Mucosa of rectum (tissue), 2 donors: ENCODE data around the gene MYLK.

ENCODE experiments used
- H3K27ac ChIP-seq, 2 donors: one replicate each; pipeline ENCODE4 v1.7.0; 2013; ENCODE audit warnings: inconsistent platforms in 2 of 2, low read depth in 2 of 2, low read length in 2 of 2
- H3K27me3 ChIP-seq, 2 donors: one replicate each; pipeline ENCODE4 v1.7.0; 2013; ENCODE audit warnings: low read length in 2 of 2; ENCODE audit not compliant: control insufficient read depth in 2 of 2, insufficient read depth in 2 of 2
- H3K36me3 ChIP-seq, 2 donors: one replicate each; pipeline ENCODE4 v1.7.0; 2013; ENCODE audit warnings: low read length in 2 of 2; ENCODE audit not compliant: control insufficient read depth in 2 of 2, insufficient read depth in 2 of 2
- H3K4me1 ChIP-seq, 2 donors: one replicate each; pipeline ENCODE4 v1.7.0; 2013; ENCODE audit warnings: low read length in 2 of 2, mild to moderate bottlenecking in 1 of 2; ENCODE audit not compliant: control insufficient read depth in 2 of 2, insufficient read depth in 2 of 2
- H3K4me3 ChIP-seq, 2 donors: one replicate each; pipeline ENCODE4 v1.7.0; 2013; ENCODE audit warnings: low read length in 2 of 2
- H3K9ac ChIP-seq, 2 donors: one replicate each; pipeline ENCODE4 v1.7.0; 2013; ENCODE audit warnings: low read length in 2 of 2, low read depth in 1 of 2, mild to moderate bottlenecking in 1 of 2
- H3K9me3 ChIP-seq, 2 donors: one replicate each; pipeline ENCODE4 v1.7.0; 2013; ENCODE audit warnings: low read length in 2 of 2; ENCODE audit not compliant: control insufficient read depth in 2 of 2
- donor health status: healthy.
- donor health status: Normal muscosa, but diverticular disease.

MYLK gene

DNA sequence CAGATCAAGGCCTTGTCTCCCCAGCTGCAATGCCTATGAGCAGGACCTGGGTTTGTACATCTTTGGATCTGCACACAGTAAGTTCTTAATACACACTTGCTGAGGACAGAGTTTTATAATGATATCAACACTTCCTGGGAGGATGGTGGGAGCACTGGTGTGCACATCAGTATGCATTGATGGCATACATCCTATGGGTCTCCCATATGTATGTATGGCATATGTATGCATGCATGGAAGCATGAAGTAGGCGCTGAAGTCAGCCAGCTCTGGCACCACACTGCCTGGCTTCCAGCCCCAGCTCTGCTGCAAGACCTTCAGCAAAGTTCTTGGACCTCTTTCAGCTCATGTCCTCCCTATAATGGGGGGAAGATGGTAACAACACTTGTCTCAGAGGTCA is 68.2 kb downstream of the MYLK start:
- H3K9me3 ChIP-seq: no peaks in the 10 kb centered on the region
- H3K27me3 ChIP-seq: no peaks in the 10 kb centered on the region
- no peak overlapping the region for H3K9ac ChIP-seq
- H3K4me1 ChIP-seq: peaks cover 0 to 5% of the 10 kb centered on the region in 2 donors
- H3K4me3 ChIP-seq: no peak overlapping the region
- H3K36me3 ChIP-seq: no peaks in the 10 kb centered on the region
- H3K27ac ChIP-seq: no peak overlapping the region

DNA sequence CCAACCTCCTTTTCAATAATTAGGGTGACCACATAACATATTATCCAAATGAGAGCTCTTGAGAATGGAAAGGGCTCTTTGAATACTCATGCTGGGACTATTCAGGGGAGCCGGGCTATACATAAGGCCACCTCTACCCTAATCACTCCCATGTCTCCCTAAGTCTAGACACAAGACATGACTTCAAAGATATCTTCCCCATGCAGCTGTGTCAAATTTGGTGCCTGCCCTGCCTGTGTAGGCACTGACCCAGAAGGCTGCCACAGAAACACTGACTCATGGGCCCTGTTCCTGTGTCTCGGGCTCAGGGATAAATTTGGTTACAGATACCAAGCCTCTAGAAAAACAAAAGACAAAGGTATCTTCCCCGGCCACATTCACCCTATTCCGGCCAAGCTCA is 70.3 kb downstream of the MYLK start:
- Histone ChIP-seq H3K27me3 (no peaks in the 10 kb centered on the region), H3K9ac (no peak overlapping the region), H3K9me3 (no peaks in the 10 kb centered on the region), H3K4me1 (no peaks in the 10 kb centered on the region), H3K4me3 (no peak overlapping the region), H3K36me3 (no peaks in the 10 kb centered on the region), H3K27ac (no peak overlapping the region)

DNA sequence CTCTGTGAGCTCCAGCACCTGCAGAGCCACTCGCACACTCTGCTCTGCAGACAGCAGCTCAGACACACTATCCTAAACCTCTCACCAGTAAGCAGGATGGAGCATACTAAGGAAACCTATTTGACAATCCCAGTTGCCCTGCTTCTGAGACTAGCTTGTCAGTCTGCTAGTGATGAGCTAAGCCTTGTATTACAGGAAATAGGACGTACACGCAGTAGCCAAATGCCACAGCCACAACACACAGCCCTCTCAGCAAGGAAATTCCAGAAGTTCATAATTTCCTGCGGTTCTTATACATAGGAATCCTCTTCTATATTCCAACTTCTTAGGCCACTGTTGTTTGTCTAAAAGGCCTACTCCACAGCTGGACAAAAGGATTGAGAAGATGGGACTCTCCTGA is 74.5 kb downstream of the MYLK start:
- H3K4me1 ChIP-seq: peaks cover 8 to 13% of the 10 kb centered on the region in 2 donors
- no peak overlapping the region for H3K9ac ChIP-seq
- H3K27ac ChIP-seq: no peak overlapping the region
- H3K36me3 ChIP-seq: no peaks in the 10 kb centered on the region
- no peaks in the 10 kb centered on the region for H3K9me3 ChIP-seq
- H3K27me3 ChIP-seq: no peaks in the 10 kb centered on the region
- H3K4me3 ChIP-seq: no peak overlapping the region

DNA sequence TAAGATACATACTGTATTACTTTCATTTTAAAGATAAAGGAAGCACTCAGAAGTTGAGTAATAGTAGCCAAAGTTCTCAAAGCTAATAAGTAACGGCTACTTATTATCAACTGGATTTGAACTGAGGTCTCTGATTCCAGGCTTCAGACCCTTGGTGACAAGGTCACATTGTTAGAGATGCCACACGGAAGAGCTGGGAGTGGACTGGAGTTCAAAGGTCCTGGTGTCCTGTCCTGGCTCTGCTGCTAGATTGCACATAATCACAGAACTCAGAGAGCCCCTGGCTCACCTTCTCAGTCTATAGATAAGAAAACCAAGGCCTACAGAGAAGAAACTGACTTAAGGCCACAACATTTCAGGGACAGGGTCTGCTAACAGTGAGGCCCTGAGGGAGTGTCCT is 75.3 kb downstream of the MYLK start:
- Histone ChIP-seq H3K27me3 (no peaks in the 10 kb centered on the region), H3K9ac (no peak overlapping the region), H3K4me1 (peaks cover 8 to 13% of the 10 kb centered on the region in 2 donors), H3K9me3 (no peaks in the 10 kb centered on the region), H3K4me3 (no peak overlapping the region), H3K27ac (no peak overlapping the region), H3K36me3 (no peaks in the 10 kb centered on the region)

- Histone ChIP-seq H3K27ac (peak overlapping the region; percentile 28 to 63), H3K9me3 (no peaks in the 10 kb centered on the region), H3K9ac (no peak overlapping the region), H3K4me3 (no peak overlapping the region), H3K27me3 (no peaks in the 10 kb centered on the region), H3K4me1 (peaks cover 8 to 19% of the 10 kb centered on the region in 2 donors), H3K36me3 (no peaks in the 10 kb centered on the region)
Measured at GRCh38 chr3:123807820-123808219, 76.3 kb downstream of the MYLK start.

DNA sequence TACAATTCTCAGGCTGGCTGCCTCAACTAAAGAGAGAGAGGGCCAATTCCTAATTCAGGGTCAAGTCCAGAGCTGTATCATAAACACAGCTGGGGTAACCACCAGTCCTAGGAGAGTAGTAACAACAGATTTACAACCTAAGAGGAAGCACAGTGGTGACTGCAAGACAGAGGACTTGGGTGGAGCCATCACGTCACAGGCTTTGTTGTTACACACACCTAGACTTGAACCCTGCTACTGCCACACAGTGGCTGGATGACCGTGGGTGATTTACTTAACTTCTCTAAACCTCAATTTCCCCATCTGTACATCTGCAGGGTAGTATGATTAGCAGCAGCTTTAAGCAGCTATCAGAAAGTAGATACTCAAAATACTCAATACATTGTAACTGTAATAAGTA is 78.6 kb downstream of the MYLK start:
- Histone ChIP-seq H3K27ac (peak overlapping the region in 1 of 2 donors; percentile 44), H3K27me3 (no peaks in the 10 kb centered on the region), H3K9ac (no peak overlapping the region), H3K36me3 (no peaks in the 10 kb centered on the region), H3K4me1 (peaks cover 8 to 19% of the 10 kb centered on the region in 2 donors), H3K4me3 (no peak overlapping the region), H3K9me3 (no peaks in the 10 kb centered on the region)

DNA sequence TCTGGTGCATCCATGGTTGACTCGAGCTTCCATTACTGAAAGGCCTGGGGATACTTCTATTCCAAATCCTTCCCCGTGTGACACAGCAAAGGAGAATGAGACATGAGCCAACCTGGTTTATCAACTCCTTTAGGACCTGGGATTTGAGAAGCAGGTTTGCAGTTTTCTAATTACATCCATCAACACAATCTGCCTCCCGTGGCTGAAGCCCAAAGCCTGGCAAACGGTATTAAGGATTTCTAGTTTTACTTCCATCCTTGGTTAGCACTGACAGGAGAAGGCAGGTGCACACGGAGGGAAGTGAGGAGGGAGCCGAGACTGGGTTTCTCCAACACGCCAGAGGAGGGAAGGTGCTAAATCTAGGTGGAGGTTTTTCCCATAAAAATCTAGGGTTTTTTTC is 79.0 kb downstream of the MYLK start:
- Histone ChIP-seq H3K9ac (no peak overlapping the region), H3K27me3 (no peaks in the 10 kb centered on the region), H3K27ac (peak overlapping the region in 1 of 2 donors; percentile 44), H3K4me3 (no peak overlapping the region), H3K4me1 (peaks cover 9 to 22% of the 10 kb centered on the region in 2 donors), H3K9me3 (no peaks in the 10 kb centered on the region), H3K36me3 (no peaks in the 10 kb centered on the region)

DNA sequence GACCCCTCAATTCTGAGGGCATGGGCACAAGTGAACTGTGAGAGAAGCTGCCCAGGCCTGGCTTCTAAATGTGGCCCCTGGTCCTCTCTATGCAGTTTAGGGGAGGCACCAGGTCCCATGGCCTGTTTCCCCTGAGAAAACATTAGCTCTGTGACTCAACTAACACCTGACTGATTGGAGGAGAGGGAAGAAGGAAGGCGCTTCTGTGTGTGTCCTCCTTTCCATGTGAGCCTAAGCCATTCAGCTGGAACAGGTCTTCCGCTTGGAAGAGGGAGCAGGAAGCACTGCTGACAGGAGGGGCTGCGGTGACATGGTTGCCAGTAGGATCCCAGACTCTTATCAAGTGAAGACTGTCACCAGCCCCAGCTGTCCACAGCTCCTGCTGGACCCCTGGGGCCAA is 79.5 kb downstream of the MYLK start:
- Histone ChIP-seq H3K4me3 (no peak overlapping the region), H3K36me3 (no peaks in the 10 kb centered on the region), H3K9ac (no peak overlapping the region), H3K27me3 (no peaks in the 10 kb centered on the region), H3K27ac (no peak overlapping the region), H3K4me1 (peaks cover 10 to 26% of the 10 kb centered on the region in 2 donors), H3K9me3 (no peaks in the 10 kb centered on the region)

DNA sequence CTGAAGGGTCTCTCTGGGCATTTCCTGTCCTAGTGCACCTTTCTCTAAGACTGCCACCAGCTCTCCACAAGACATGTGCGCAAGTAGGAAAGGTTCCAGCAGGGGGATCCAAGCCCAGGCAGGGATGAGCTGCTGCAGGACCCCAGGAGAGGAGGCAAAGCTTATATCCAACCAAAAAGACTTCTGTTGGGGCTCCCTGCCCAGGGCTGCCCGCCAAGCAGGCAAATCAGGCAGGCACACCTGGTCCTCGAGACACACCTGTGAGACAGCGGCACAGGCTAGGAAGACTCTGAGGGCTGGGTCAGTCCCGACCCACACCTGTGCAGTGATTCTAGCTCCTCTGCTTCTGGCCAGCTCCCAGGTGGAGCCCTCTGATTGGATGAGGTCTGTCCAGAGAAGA is 80.6 kb downstream of the MYLK start:
- H3K27me3 ChIP-seq: no peaks in the 10 kb centered on the region
- H3K27ac ChIP-seq: no peak overlapping the region
- peaks cover 14 to 29% of the 10 kb centered on the region in 2 donors for H3K4me1 ChIP-seq
- H3K9me3 ChIP-seq: no peaks in the 10 kb centered on the region
- no peak overlapping the region for H3K9ac ChIP-seq
- H3K36me3 ChIP-seq: no peaks in the 10 kb centered on the region
- no peak overlapping the region for H3K4me3 ChIP-seq

DNA sequence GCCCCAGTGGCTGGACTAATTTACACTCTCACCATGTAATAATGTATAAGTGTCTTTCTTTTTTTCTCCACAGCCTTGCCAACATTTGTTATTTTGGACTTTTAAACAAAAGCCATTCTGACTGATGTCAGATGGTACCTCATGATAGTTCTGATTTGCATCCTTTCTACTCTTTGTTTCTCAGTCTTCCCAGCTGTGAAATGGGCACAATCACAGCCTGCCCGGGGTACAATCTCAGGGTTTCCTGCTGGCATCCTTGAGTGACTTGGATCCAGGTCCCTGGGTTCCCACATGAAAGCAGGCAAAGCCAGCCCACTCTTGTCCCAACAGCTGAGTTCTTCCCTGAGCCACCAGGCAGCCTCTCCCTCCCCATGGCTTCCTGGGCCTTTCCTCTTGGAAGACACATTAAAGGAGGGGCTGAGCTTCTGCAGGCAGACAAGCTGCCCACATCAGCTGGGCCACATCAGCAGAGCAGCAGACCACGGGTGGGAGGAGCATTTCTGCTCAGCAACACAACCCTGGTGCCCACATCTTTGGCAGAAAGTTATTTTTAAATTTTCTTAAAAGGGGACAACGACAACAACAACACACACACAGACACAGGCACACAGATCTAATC is 82.0 kb downstream of the MYLK start:
- H3K36me3 ChIP-seq: no peaks in the 10 kb centered on the region
- H3K9me3 ChIP-seq: no peaks in the 10 kb centered on the region
- no peak overlapping the region for H3K4me3 ChIP-seq
- H3K4me1 ChIP-seq: peaks cover 5 to 17% of the 10 kb centered on the region in 2 donors
- H3K9ac ChIP-seq: no peak overlapping the region
- H3K27me3 ChIP-seq: no peaks in the 10 kb centered on the region
- no peak overlapping the region for H3K27ac ChIP-seq

DNA sequence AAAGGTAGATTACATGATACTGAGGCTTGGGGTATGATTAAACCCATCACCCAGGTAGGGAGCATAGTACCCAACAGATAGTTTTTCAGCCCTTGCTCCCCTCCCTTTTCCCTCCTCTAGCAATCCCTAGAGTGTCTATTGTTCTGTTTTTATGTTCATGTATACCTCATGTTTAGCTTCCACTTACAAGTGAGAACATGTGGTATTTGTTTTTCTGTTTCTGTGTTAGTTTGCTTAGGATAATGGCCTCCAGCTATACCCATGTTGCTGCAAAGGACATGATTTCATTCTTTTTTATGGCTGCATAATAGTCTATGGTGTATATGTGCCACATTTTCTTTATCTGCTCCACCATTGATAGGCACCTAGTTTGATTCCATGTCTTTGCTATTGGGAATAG is 82.7 kb downstream of the MYLK start:
- Histone ChIP-seq H3K36me3 (no peaks in the 10 kb centered on the region), H3K27me3 (no peaks in the 10 kb centered on the region)

More for the DNA sequence above, 82.7 kb downstream of the MYLK start:
- no peak overlapping the region for H3K4me3 ChIP-seq
- no peak overlapping the region for H3K9ac ChIP-seq
- H3K4me1 ChIP-seq: peaks cover 5 to 17% of the 10 kb centered on the region in 2 donors
- H3K9me3 ChIP-seq: no peaks in the 10 kb centered on the region
- H3K27ac ChIP-seq: no peak overlapping the region
